GM19351 (cell line): ENCODE measurements around the gene GBA2.

Source experiments
- ATAC-seq: cut with Tn5 transposase; IDR thresholded peaks from one replicate; pipeline ENCODE4 v1.9.1; 2021; ENCODE audit warnings: mild to moderate bottlenecking, moderate library complexity; ENCODE audit not compliant: unreplicated experiment

GBA2 gene

DNA sequence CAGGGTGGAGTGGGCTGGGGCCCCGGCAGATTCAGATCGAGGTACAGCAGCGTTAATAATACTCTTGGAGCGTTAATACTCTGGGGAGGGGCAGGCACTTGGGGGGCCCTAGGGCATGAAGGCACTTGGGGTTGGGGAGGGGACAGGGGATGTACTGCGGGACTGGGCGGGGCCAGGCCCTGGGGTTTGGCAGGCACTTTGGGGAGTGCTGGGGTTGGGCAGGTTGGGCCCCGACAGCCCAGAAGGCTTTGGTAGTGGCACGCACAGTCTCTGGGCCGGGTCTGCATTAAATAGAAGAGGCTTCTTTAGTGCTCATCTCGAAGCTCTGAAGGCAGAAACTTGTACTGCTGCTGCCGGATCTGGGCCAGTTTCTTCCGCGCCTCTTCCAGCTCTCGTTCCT lies 51.5 kb downstream of the GBA2 start:
- ATAC-seq = no peak

DNA sequence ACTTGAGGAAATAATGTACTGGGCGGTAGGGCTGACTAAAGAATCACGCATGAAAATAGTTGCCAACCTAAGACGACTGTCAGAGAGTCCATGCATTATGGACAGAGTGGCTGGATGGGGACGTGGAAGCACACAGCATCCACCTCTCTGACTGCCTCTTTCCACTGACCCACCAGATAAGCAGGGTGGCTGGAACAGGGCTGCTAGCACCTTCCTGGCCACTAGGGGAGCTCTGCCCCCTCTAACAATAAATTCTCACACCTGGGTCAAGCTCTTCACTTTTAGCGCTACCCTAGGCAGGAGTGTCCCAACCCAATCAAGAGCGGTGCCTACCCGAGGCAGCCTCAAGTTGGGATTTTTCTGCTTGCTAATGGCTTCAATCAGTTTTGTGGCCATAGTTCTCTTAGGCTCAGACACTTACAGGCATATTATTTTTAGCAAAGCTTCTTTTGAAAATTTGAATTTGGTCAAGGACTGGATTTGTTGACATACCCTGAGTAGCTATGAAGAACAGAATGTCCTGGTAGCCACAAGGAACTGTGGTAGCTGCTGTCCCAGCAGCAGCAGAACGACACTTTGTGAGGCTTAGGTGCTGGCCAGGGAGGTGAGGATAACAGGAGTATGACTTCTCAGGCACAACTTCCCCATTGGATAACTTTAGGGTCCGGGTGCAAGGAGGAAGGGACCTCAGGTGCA lies 52.4 kb downstream of the GBA2 start:
- ATAC-seq = peak; percentile 75

DNA sequence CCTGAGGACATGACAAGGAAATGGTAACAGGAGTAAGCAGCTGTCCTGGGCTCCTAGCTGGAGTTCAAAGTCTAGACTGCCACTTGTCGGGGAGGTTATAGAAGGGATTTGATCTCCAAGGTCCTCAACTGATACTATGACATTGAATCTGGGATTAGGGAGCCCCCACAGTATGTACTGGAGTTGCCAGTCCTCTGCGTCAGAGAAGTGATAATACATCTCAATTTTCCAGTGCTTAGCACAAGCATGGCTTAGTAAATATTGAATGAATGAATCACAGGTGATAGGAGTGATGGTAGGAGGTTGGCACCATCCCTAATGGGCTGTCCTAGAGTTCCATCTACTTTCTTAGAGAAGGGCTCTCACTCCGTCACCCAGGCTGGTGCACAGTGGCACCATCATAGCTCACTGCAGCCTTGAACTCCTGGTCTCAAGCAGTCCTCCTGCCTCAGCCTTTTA lies 53.1 kb downstream of the GBA2 start:
- ATAC-seq = no peak

DNA sequence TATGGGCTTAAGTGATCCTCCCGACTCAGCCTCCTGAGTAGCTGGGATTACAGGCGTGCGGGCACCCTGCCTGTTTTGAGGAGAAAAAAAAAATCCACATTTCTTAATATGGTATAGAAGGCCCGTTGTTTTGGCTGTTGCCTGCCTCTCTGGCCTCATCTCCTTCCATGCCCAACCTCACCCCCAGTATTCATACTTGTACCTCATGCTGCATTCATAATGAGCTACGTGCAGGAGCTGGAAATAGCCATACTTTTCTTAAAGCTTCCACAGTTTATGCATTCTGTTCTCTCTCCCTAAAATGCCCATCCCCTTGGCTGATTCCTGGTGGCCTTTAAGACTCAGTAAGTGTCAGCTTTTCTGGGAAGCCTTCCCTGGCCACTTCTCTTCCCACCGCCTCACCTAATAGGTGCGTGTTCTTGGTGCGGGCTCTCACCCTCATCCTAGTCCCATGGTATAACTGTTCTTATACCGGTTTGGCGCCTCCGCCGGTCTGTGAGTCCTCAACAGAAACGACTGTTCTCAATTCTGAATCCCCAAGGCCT lies 57.2 kb downstream of the GBA2 start:
- no peak for ATAC-seq

DNA sequence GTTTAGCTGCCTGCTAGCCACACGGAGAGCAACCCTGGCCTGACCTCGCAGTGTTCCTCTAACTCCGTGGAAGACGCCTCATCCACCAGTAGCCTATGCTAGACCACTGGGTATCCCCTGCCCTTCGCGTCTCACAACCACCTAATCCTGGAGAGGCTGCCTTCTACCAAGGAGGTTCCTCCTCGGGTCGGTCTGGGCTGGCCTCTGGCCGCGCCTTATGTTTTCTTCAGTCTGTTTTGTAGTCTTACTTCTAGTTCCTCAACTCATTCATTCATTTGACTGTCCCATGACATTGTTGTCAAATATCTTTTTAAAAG lies 57.7 kb downstream of the GBA2 start:
- no peak for ATAC-seq

DNA sequence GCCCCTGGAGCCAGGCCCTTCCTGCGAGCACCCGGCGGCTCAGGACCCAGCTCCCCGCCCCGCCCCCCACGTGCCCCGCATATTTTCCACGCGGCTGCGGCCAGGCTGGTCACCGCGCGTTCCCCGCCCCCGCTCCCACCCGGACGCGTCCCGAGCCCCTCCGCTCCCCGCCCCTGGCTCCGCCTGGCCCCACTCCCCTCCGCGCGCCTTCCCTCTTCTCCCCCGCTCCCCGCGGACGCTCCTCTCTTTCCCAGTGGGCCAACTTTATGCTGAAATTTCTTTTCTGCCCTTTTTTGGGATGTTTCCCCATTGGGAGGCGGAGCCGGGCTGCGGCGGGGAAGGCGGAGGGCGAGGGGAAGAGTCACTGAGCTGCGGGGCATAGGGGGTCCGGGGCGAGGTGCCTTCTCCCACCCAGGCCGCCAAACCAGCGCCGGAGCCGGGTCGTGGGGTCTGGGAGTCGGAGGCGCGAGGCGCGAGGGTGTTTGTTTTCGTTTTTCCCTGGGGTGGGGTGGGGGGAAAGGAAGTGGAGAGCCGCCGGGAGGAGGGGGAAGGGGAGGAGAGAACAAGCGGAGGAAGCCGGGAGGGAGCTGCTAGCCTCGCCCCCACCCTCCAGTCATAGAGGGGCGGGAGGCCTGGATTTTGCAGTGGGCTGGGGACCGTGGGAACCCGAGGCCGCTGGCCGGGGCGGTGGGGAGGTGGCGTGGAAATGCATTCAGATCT lies 58.3 kb downstream of the GBA2 start:
- no peak for ATAC-seq

DNA sequence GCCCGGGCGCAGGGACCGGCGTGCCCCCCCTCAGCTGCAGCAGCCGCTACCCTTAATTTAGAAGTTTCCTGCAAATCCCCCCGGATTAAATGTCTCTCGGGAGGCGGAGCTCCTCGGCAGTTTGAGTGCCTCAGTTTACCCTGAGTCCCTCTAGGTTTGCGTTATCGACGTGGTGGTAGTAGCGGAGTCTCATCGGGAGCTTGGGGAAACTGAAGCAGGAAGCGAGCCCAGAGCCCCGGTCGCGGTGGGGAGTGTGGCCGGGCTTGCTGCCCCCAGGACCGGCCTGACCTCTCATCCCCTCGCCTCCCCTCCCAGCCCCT lies 58.8 kb downstream of the GBA2 start:
- no peak for ATAC-seq

DNA sequence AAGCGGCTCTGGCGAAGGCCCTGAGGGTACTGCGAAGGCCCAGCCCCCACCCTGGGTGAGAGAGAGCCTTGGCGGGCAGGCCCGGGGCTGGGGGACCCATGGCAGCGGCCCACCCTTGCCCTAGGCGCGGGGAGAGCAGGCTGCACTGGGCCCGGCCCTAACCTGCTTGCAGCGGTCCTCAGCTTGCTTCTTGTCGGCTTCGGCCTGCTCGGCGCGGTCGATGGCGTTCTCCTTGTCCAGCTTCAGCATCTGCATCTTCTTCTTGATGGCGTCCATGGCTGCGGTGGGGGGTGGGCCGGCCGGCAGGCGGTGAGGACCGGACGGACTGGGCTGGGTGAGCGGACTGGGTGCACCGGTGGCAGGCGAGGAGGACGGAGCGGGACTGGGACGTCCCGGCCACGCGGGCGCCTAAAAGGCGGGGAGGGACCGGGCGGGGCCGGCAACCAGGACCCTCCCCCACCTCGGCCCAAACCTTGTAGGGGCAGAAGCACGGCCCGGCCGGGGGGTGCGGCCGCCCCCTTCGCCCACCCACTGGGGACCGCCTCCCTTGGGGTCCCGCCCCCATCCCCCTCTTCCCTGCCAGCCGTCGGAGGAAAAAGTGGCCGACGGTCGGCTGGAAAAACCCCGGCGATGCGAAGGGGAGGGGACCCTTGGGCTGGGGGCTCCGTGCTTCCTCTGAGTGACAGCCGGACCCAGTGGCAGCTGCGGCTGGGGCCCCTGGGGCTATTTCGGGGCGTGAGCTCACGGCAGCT lies 59.3 kb downstream of the GBA2 start, which contains the start of gene TPM2:
Gene TPM2, minus strand, starts transcription at position 384 of the 752 bp plus-strand sequence. Its CDS starts 108 bp downstream, at position 276.
- ATAC-seq = no peak

DNA sequence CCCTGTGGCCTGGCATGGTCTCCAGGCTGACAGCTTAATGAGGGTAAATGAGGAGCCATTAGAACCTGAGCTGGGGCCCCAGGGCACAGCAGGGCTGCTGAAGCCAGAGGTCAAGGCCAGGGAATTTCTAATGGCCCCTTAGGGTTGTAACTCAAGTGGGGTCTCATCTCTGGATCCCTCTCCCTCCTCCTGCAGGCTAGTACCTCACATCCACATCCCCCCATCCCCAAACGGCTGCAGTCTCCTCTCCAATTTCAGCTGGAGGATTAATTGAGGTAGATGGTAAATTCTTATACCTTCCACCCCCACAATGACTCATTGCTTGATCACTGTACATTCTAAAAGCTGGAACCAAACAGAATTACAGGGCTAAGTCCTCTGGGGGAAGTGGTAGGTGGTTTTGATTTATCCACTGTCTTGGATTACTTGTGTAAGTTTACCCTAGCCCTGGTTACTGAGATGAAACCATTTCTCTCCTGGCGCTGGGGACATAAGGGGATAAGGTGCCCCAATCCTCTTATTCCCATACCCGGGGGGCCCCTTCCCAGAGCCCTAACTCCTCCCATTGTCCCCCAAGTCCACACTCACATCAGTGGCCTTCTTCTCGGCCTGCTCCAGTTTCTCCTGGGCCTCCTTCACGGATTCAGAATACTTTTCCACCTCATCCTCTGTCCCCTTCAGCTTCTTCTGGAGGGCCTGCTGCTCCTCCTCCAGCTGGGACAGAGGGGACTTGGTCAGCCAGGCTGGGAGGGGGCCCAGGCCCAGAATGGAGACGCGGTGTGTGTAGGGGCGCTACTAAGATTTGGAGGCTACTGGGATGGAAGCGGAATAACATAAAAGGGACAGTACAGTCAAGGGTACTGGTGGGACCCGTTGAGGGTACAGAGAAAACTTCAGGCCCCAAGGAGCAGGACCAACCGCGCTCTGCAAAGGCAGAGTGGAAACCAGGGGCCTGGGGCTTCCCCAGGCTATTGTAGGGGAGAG lies 60.2 kb downstream of the GBA2 start:
- ATAC-seq = no peak

DNA sequence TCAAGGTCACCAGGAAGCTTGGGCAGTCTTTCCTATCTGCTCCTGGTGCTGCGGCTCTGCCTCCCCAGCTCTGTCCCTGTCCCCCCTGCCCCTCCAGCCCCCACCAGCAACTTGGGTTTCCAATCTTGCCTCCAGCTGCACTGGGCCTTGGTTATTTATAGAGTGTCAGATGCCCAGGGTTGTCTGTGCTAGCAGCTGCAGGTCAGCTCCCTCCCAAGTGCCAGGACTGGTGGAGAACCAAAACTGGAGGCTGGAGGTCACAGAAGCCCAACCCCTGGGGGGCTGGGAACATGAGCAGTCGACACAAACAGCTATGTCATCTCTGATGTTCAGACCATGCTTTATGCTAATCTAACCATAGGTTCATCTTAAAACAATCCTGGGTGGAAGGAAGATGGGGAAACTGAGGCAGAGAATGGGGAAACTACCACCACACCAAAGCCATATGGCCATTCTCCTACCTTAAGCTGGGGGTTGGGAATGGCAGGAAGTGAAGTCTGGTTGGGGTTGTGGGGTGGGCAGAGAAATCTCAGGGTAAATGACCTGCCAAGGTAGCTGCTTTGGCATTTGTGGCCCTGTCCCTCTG lies 61.0 kb downstream of the GBA2 start:
- ATAC-seq = no peak

DNA sequence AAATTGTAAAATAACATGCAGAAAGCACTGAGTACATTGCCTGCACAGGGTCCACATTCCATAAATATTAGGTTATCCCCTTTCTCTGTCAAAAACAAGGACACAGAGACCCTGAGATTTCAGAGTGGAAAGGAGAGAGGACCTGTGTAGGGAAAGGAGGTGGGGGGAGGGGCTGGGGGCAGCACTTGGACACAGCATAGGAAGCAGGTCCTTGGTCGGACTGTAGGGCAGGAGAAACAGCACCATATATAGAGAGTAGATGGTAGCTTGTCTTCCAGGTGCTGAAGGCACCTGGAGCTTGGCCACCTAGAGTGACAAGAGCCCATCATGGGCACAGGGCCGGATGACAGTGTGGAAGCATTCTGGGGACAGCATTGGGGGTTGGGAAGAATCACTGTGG lies 61.7 kb downstream of the GBA2 start:
- ATAC-seq = no peak
